Neural cell (in vitro differentiated cells): Measurements from ENCODE around the gene RENBP.
A peak's percentile ranks its signal among the peaks of the same experiment; 100 is the strongest.

ENCODE experiments used
- CTCF ChIP-seq: fragments of 450-650 bp; IDR thresholded peaks from 2 replicates; pipeline ENCODE4 v1.5.1; 2014; ENCODE audit warnings: antibody characterized with exemption, mild to moderate bottlenecking, moderate library complexity; ENCODE audit not compliant: poor library complexity, severe bottlenecking
- EP300 ChIP-seq: fragments of 450-650 bp; conservative IDR thresholded peaks from 2 replicates; pipeline ENCODE4 v1.6.1; 2014; ENCODE audit warnings: antibody characterized with exemption, mild to moderate bottlenecking, moderate library complexity; ENCODE audit not compliant: poor library complexity, severe bottlenecking
- EZH2 ChIP-seq: fragments of 200-600, 300-800 bp; shearing (Covaris generic), sonication (generic); IDR thresholded peaks from 2 replicates; pipeline ENCODE4 v1.6.1; 2014; ENCODE audit warnings: antibody characterized with exemption, low read length, borderline replicate concordance, mild to moderate bottlenecking; ENCODE audit not compliant: insufficient read depth, poor library complexity, severe bottlenecking
- MXI1 ChIP-seq: fragments of 450-650 bp; conservative IDR thresholded peaks from 2 replicates; pipeline ENCODE4 v1.6.1; 2014; ENCODE audit warnings: antibody characterized with exemption, mild to moderate bottlenecking; ENCODE audit not compliant: poor library complexity, severe bottlenecking
- POLR2AphosphoS5 ChIP-seq: IDR thresholded peaks from 2 replicates; pipeline ENCODE4 v1.6.1; 2012
- RAD21 ChIP-seq: fragments of 450-650 bp; conservative IDR thresholded peaks from 2 replicates; pipeline ENCODE4 v1.6.1; 2014; ENCODE audit warnings: antibody characterized with exemption, mild to moderate bottlenecking, moderate library complexity
- REST ChIP-seq: IDR thresholded peaks from 2 replicates; pipeline ENCODE4 v1.6.1; 2012; ENCODE audit warnings: borderline replicate concordance
- SMC3 ChIP-seq: fragments of 450-650 bp; conservative IDR thresholded peaks from 2 replicates; pipeline ENCODE4 v1.6.1; 2014; ENCODE audit warnings: antibody characterized with exemption, mild to moderate bottlenecking, moderate library complexity; ENCODE audit not compliant: poor library complexity
- TAF1 ChIP-seq: IDR thresholded peaks from 2 replicates; pipeline ENCODE4 v1.6.1; 2012; ENCODE audit warnings: low read depth

GRCh38 chrX:153972368-153973126, 28.1 kb upstream of the RENBP start, which contains the start of gene TMEM187:
- TF ChIP-seq CTCF, result no peak
- TF ChIP-seq EZH2, result no peak
- peak; percentile 41 for TF ChIP-seq SMC3
- no peak for TF ChIP-seq REST
- peak; percentile 69 for TF ChIP-seq POLR2AphosphoS5
- no peak for TF ChIP-seq TAF1
- TF ChIP-seq EP300, result no peak
- TF ChIP-seq RAD21, result no peak
- TF ChIP-seq MXI1, result peak; percentile 56
